GM12864 (cell line): ENCODE measurements around the gene HIVEP2.

Source experiments
- DNase-seq: peaks from one replicate; pipeline ENCODE4 v3.0.0-alpha.2; 2011; ENCODE audit warnings: low read depth
- H3K4me3 ChIP-seq: 2 replicates; pipeline ENCODE4 v1.5.1; 2011; ENCODE audit warnings: mild to moderate bottlenecking, low read depth, low read length, control low read depth
- CTCF ChIP-seq: IDR thresholded peaks from 2 replicates; pipeline ENCODE4 v1.5.1; 2011; ENCODE audit warnings: low read depth, mild to moderate bottlenecking, moderate library complexity, low read length, control low read depth, inconsistent platforms; ENCODE audit errors: missing control alignments

Gene HIVEP2

GRCh38 chr6:142732790-142733189, 212.2 kb downstream of the HIVEP2 start:
- H3K4me3 ChIP-seq: no peak overlapping the region
- no peak for DNase-seq
- TF ChIP-seq CTCF: no peak

GRCh38 chr6:142731611-142732010, 213.4 kb downstream of the HIVEP2 start:
- TF ChIP-seq CTCF: no peak
- no peak overlapping the region for H3K4me3 ChIP-seq
- no peak for DNase-seq

GRCh38 chr6:142729618-142730017, 215.4 kb downstream of the HIVEP2 start:
- no peak overlapping the region for H3K4me3 ChIP-seq
- DNase-seq: no peak
- TF ChIP-seq CTCF: no peak

- no peak for DNase-seq
- no peak for TF ChIP-seq CTCF
- H3K4me3 ChIP-seq: no peak overlapping the region
Measured at GRCh38 chr6:142728910-142729481, 216.0 kb downstream of the HIVEP2 start.

- no peak for TF ChIP-seq CTCF
- no peak for DNase-seq
Measured at GRCh38 chr6:142728364-142728763, 216.6 kb downstream of the HIVEP2 start.

GRCh38 chr6:142726616-142727015, 218.4 kb downstream of the HIVEP2 start:
- no peak overlapping the region for H3K4me3 ChIP-seq
- no peak for DNase-seq
- no peak for TF ChIP-seq CTCF

More at GRCh38 chr6:142728364-142728763, 216.6 kb downstream of the HIVEP2 start:
- H3K4me3 ChIP-seq: no peak overlapping the region

GRCh38 chr6:142725024-142725770, 219.8 kb downstream of the HIVEP2 start:
- no peak overlapping the region for H3K4me3 ChIP-seq
- no peak for TF ChIP-seq CTCF
- DNase-seq: no peak
